Activated T-cell treated with anti-CD3 and anti-CD28 coated beads for 1 hour (primary cell): Measurements from ENCODE around the gene NPIPB13.
"Not testable (repeated sequence)": the region's sequence is repeated elsewhere in the genome, so short reads cannot be mapped to it uniquely, and the experiment has no call there.

Experiments
- DNase-seq: peaks from one replicate; pipeline ENCODE4 v3.0.0-alpha.2; 2020; ENCODE audit warnings: low read depth

NPIPB13 gene

GRCh38 chr16:30248379-30248778 lies at the start of gene NPIPB13:
Gene NPIPB13 (minus strand): TSS chr16:30248479. CDS start chr16:30245573, 2,906 bp downstream.
- not testable (repeated sequence) for DNase-seq

DNA sequence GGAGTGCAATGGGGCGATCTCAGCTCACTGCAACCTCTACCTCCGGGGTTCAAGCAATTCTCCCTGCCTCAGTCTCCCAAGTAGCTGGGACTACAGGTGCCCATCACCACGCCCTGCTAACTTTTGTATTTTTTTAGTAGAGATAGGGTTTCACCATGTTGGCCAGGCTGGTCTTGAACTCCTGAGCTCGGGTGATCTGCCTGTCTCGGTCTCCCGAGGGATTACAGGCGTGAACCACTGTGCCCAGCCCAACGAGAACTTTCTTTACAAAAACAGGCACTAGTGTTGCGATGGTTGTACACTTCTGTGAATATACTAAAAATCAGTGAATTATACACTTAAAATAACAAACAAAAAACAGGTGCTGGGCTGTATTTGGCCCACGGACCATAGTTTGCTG lies 34.1 kb upstream of the NPIPB13 start:
- not testable (repeated sequence) for DNase-seq

DNA sequence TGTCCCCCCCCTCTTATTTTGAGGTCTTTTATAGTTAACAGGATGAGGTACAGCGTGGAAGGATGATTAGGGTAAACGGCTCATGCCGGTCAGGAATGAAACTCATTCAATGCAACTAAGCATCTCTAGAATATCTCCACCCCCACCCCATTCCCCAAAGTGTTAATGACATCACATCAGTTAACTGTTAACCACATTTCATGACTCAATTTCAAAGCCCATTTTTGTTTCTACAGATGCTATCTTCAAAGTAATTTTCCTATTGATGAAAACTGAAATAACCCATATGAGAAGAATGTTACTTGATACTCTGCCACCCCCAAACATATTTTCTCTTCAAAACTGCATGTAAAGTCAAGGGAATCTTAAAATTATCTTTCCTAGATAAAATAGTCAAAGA lies 30.2 kb upstream of the NPIPB13 start:
- DNase-seq: not testable (repeated sequence)

DNA sequence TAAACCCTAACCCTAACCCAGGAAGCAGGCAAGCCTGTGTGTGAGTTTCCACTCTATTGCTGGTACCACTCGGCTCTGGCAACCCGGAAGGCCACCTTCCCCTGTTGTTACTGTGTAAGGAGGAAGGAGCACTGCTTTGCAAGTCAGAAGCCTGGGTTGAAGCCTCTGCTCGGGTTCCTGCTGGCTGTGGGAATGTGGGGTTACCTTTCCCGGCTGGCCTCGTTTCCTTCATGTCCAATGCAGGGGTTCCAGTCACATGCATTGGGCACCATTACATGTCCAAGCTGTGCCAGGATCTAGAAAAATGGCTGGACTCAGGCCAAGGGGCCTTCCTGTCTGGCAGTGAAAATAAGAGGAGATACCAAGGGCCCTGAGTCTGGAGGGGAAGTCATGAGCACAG lies 31.2 kb downstream of the NPIPB13 start:
- not testable (repeated sequence) for DNase-seq

GRCh38 chr16:30211414-30211813 lies 36.9 kb downstream of the NPIPB13 start:
- DNase-seq: not testable (repeated sequence)

- DNase-seq: not testable (repeated sequence)
Observed at GRCh38 chr16:30209032-30209431, 39.2 kb downstream of the NPIPB13 start.

DNA sequence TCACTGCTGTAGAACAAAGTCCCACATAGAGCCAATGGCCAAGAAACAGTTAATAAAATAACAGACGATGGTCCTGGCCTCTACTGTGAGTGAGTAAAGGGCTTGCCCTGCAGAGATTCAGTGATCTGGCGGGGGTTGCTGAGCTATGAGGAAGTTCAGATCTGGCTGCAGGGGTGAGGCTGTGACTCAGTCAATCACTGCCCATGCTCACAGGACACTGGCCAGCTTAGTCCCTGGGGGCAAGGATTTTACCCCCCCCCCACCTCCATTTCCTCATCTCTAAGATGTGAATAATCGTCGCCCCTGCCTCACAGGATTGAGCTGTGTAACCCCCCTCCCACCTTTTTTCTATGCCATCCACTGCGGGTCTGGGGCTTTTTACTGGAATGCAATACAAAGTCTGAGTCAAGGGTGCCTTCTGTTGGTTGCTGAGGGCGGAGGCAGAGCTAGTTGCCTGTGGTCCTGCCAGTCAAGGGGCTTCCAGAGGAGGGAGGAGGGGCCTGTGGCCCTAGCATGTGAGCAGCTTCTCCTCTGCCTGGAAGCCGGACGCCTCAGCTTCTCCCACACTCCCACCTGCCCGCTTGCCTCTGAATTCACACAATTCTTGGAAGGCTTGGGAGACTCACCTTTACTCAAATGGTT lies 41.1 kb downstream of the NPIPB13 start:
- not testable (repeated sequence) for DNase-seq

- DNase-seq: not testable (repeated sequence)
Observed at GRCh38 chr16:30206252-30206651, 42.0 kb downstream of the NPIPB13 start.

GRCh38 chr16:30205541-30206236 lies 42.6 kb downstream of the NPIPB13 start:
- DNase-seq: not testable (repeated sequence)

GRCh38 chr16:30199608-30200343 lies 48.5 kb downstream of the NPIPB13 start:
- not testable (repeated sequence) for DNase-seq

DNA sequence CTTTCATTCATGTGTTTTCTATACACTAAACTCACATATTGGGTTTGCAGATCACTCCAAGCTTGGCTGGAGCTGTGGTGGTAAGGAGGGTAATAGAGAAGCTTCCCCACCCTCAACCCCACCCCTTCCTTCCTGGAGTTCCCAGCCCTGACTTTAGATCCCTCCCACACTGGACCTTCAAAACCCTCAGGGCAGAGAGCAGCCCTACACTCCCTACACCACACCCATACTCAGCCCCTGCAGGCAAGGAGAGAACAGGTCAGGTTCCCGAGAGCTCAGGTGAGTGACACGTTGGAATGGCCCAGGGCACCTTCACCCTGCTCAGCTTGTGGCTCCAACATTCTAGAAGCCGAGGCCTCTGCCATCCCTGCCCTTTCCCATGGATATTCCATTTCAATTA lies 49.2 kb downstream of the NPIPB13 start, which contains the start of gene SULT1A3:
Gene SULT1A3 (plus strand): TSS at position 207 of the 400 bp plus-strand sequence. CDS start 1,474 bp downstream, outside the sequence.
- not testable (repeated sequence) for DNase-seq
